ENCODE data around the gene MARS1. TPM values are rescaled to one million over a fixed set of nuclear protein-coding genes. Genes with fewer than 3 reads are reported as not detected.
"Not testable (repeated sequence)": the region's sequence is repeated elsewhere in the genome, so short reads cannot be mapped to it uniquely, and the experiment has no call there.

MARS1 gene
- total RNA-seq, 1 experiment from 2014 or later = 246 TPM

GRCh38 chr12:57483466-57483865, 4.4 kb upstream of the MARS1 start:
- no peak for DNase-seq (ENCODE audit: low spot score)
- in situ Hi-C loops (cut with HindIII; ENCODE audit: low sequenced_read_pairs) = no loop called here

- in situ Hi-C loops (cut with HindIII; ENCODE audit: low sequenced_read_pairs) = no loop called here
- DNase-seq (ENCODE audit: low spot score) = no peak
Measured at GRCh38 chr12:57485695-57486094, 2.2 kb upstream of the MARS1 start.

GRCh38 chr12:57487055-57487596, 742 bp upstream of the MARS1 start:
- in situ Hi-C loops (cut with HindIII; ENCODE audit: low sequenced_read_pairs) = no loop called here
- DNase-seq (ENCODE audit: low spot score) = no peak

GRCh38 chr12:57488402-57489156, 711 bp downstream of the MARS1 start:
- in situ Hi-C loops (cut with HindIII; ENCODE audit: low sequenced_read_pairs) = no loop called here
- no peak for DNase-seq (ENCODE audit: low spot score)

GRCh38 chr12:57489157-57489641, 1.3 kb downstream of the MARS1 start:
- no peak for DNase-seq (ENCODE audit: low spot score)
- in situ Hi-C loops (cut with HindIII; ENCODE audit: low sequenced_read_pairs) = no loop called here

GRCh38 chr12:57490126-57490525, 2.3 kb downstream of the MARS1 start:
- no peak for DNase-seq (ENCODE audit: low spot score)
- in situ Hi-C loops (cut with HindIII; ENCODE audit: low sequenced_read_pairs) = no loop called here

GRCh38 chr12:57491393-57492280, 3.8 kb downstream of the MARS1 start:
- in situ Hi-C loops (cut with HindIII; ENCODE audit: low sequenced_read_pairs) = no loop called here
- no peak for DNase-seq (ENCODE audit: low spot score)

GRCh38 chr12:57495051-57495701, 7.3 kb downstream of the MARS1 start:
- DNase-seq (ENCODE audit: low spot score); in situ Hi-C loops (cut with HindIII; ENCODE audit: low sequenced_read_pairs): not testable (repeated sequence)

GRCh38 chr12:57496822-57497221, 9.0 kb downstream of the MARS1 start:
- in situ Hi-C loops (cut with HindIII; ENCODE audit: low sequenced_read_pairs) = no loop called here
- DNase-seq (ENCODE audit: low spot score) = no peak

- no peak for DNase-seq (ENCODE audit: low spot score)
- in situ Hi-C loops (cut with HindIII; ENCODE audit: low sequenced_read_pairs) = no loop called here
Measured at GRCh38 chr12:57497223-57498131, 9.6 kb downstream of the MARS1 start.

- no peak for DNase-seq (ENCODE audit: low spot score)
- in situ Hi-C loops (cut with HindIII; ENCODE audit: low sequenced_read_pairs) = no loop called here
Measured at GRCh38 chr12:57498132-57498502, 10.2 kb downstream of the MARS1 start.

GRCh38 chr12:57498571-57498970, 10.7 kb downstream of the MARS1 start:
- in situ Hi-C loops (cut with HindIII; ENCODE audit: low sequenced_read_pairs) = no loop called here
- no peak for DNase-seq (ENCODE audit: low spot score)

GRCh38 chr12:57500213-57500612, 12.3 kb downstream of the MARS1 start:
- in situ Hi-C loops (cut with HindIII; ENCODE audit: low sequenced_read_pairs) = no loop called here

GRCh38 chr12:57502311-57502969, 14.6 kb downstream of the MARS1 start:
- in situ Hi-C loops (cut with HindIII; ENCODE audit: low sequenced_read_pairs); DNase-seq (ENCODE audit: low spot score): not testable (repeated sequence)

More at GRCh38 chr12:57500213-57500612, 12.3 kb downstream of the MARS1 start:
- no peak for DNase-seq (ENCODE audit: low spot score)

GRCh38 chr12:57506541-57506940, 18.7 kb downstream of the MARS1 start:
- in situ Hi-C loops (cut with HindIII; ENCODE audit: low sequenced_read_pairs); DNase-seq (ENCODE audit: low spot score): not testable (repeated sequence)

GRCh38 chr12:57507796-57508195, 19.9 kb downstream of the MARS1 start:
- DNase-seq (ENCODE audit: low spot score); in situ Hi-C loops (cut with HindIII; ENCODE audit: low sequenced_read_pairs): not testable (repeated sequence)

- DNase-seq (ENCODE audit: low spot score) = no peak
- in situ Hi-C loops (cut with HindIII; ENCODE audit: low sequenced_read_pairs) = no loop called here
Measured at GRCh38 chr12:57511161-57511560, 23.3 kb downstream of the MARS1 start.

Data from G401 (cell line).